CD4-positive, alpha-beta T cell treated with Interleukin-4 for 1 hour (primary cell): Measurements from ENCODE around the gene UNKL.
"Not testable (repeated sequence)": the region's sequence is repeated elsewhere in the genome, so short reads cannot be mapped to it uniquely, and the experiment has no call there.

Experiments
- DNase-seq, 2 donors: peaks; one replicate each; pipeline ENCODE4 v3.0.0-alpha.2; 2020 to 2022

Gene UNKL

GRCh38 chr16:1445518-1446203 lies 31.2 kb upstream of the UNKL start:
- DNase-seq, result no peak

GRCh38 chr16:1444730-1445517 lies 30.4 kb upstream of the UNKL start:
- peak in 1 of 2 donors; percentile 21 for DNase-seq

GRCh38 chr16:1443980-1444729 lies 29.7 kb upstream of the UNKL start, which contains the start of gene CCDC154:
TSS of gene CCDC154 (minus strand) at chr16:1444556. CDS start at chr16:1444322, 234 bp downstream.
- no peak for DNase-seq

- DNase-seq, result no peak
Observed at GRCh38 chr16:1443403-1443973, 29.0 kb upstream of the UNKL start.

- no peak for DNase-seq
Observed at GRCh38 chr16:1442697-1443096, 28.2 kb upstream of the UNKL start.

GRCh38 chr16:1441391-1441829 lies 26.9 kb upstream of the UNKL start:
- DNase-seq, result no peak

GRCh38 chr16:1439699-1440074 lies 25.2 kb upstream of the UNKL start:
- not testable (repeated sequence) for DNase-seq

- no peak for DNase-seq
Observed at GRCh38 chr16:1439058-1439698, 24.7 kb upstream of the UNKL start.

GRCh38 chr16:1438229-1439057 lies 23.9 kb upstream of the UNKL start:
- no peak for DNase-seq

GRCh38 chr16:1437606-1438005 lies 23.1 kb upstream of the UNKL start:
- DNase-seq, result no peak

GRCh38 chr16:1436731-1437355 lies 22.3 kb upstream of the UNKL start:
- no peak for DNase-seq

GRCh38 chr16:1435921-1436697 lies 21.6 kb upstream of the UNKL start:
- DNase-seq, result no peak

- DNase-seq, result no peak
Observed at GRCh38 chr16:1434644-1435592, 20.4 kb upstream of the UNKL start.

GRCh38 chr16:1433756-1434155 lies 19.3 kb upstream of the UNKL start:
- DNase-seq, result no peak

- no peak for DNase-seq
Observed at GRCh38 chr16:1433263-1433560, 18.7 kb upstream of the UNKL start.

GRCh38 chr16:1432388-1433262 lies 18.1 kb upstream of the UNKL start:
- DNase-seq, result no peak

- no peak for DNase-seq
Observed at GRCh38 chr16:1431497-1432270, 17.2 kb upstream of the UNKL start.
